Caco-2 (cell line): ENCODE measurements around the gene GLI2. TPM values are rescaled to one million over a fixed set of nuclear protein-coding genes. Genes with fewer than 3 reads are reported as not detected.

Experiments used
- BruUV-seq: library from RNA; stranded (reverse); fragments of 400-500 nt; replicated peaks from 2 replicates; lab custom pipeline; 2021; lab: Mats Ljungman, UMichigan
- CTCF ChIA-PET: fragments of 300-600 bp; sonication (Branson Sonifier 250); formaldehyde crosslinking; loops from one replicate; lab custom pipeline; 2022; ENCODE audit warnings: antibody characterized with exemption; lab: Charles Lee
- POLR2A ChIA-PET: fragments of 300-600 bp; sonication (Branson Sonifier 250); formaldehyde crosslinking; loops from one replicate; lab custom pipeline; 2022; ENCODE audit warnings: antibody characterized with exemption; lab: Charles Lee
- DNase-seq, 2 experiments: peaks; one replicate each; pipeline versions ENCODE4 v3.0.0 to v3.0.0-alpha.2; 2020 to 2022
- H3K27me3 ChIP-seq: replicated peaks from 2 replicates; pipeline ENCODE4 v1.6.0; 2011; ENCODE audit warnings: low read length; ENCODE audit not compliant: control insufficient read depth, insufficient read depth
- H3K36me3 ChIP-seq: 2 replicates; pipeline ENCODE4 v1.5.1; 2011; ENCODE audit warnings: low read length; ENCODE audit not compliant: control insufficient read depth, insufficient read depth
- H3K4me1 ChIP-seq: fragments of 250-450 bp; sonication (Bioruptor Pico); 2 replicates; pipeline ENCODE4 v1.5.1; 2020; ENCODE audit warnings: mild to moderate bottlenecking
- H3K4me3 ChIP-seq: 2 replicates; pipeline ENCODE4 v1.5.1; 2011; ENCODE audit warnings: low read depth, mild to moderate bottlenecking, control low read depth, low read length
- H3K9me3 ChIP-seq: fragments of 250-450 bp; sonication (Bioruptor Pico); 2 replicates; pipeline ENCODE4 v1.5.1; 2020; ENCODE audit warnings: mild to moderate bottlenecking, moderate library complexity
- H3K27ac Mint-ChIP-seq: one replicate; pipeline ENCODE4 v1.8.0; 2022; ENCODE audit warnings: mixed read lengths; ENCODE audit not compliant: unreplicated experiment
- H3K27me3 Mint-ChIP-seq: one replicate; pipeline ENCODE4 v1.8.0; 2022; ENCODE audit warnings: mixed read lengths; ENCODE audit not compliant: insufficient read depth, unreplicated experiment
- H3K36me3 Mint-ChIP-seq: one replicate; pipeline ENCODE4 v1.8.0; 2022; ENCODE audit warnings: mild to moderate bottlenecking, mixed read lengths; ENCODE audit not compliant: insufficient read depth, unreplicated experiment
- H3K4me1 Mint-ChIP-seq: one replicate; pipeline ENCODE4 v1.8.0; 2022; ENCODE audit warnings: low read depth, mixed read lengths; ENCODE audit not compliant: unreplicated experiment
- H3K4me3 Mint-ChIP-seq: one replicate; pipeline ENCODE4 v1.8.0; 2022; ENCODE audit warnings: mild to moderate bottlenecking, moderate library complexity, mixed read lengths; ENCODE audit not compliant: unreplicated experiment
- H3K9me3 Mint-ChIP-seq: one replicate; pipeline ENCODE4 v1.8.0; 2022; ENCODE audit warnings: mixed read lengths; ENCODE audit not compliant: unreplicated experiment
- CTCF ChIP-seq, 2 experiments: fragments of 200-600 bp in 1 of 2; IDR thresholded peaks; 1 replicate in 1 of 2; 2 replicates in 1 of 2; pipeline versions ENCODE4 v1.5.1 to v1.8.0; 2011 to 2022; ENCODE audit warnings: antibody characterized with exemption in 1 of 2, control low read depth in 1 of 2, inconsistent platforms in 1 of 2, low read depth in 1 of 2, low read length in 1 of 2, mild to moderate bottlenecking in 1 of 2, moderate library complexity in 1 of 2; ENCODE audit not compliant: insufficient read depth in 1 of 2, severe bottlenecking in 1 of 2, unreplicated experiment in 1 of 2
- intact Hi-C: fragments of 100-400 bp; cut with micrococcal nuclease; formaldehyde crosslinking; loops from one replicate; pipeline ENCODE4 v1.10.0; 2022; ENCODE audit not compliant: unreplicated experiment
- total RNA-seq: library from RNA; stranded (reverse); gene quantifications from 2 replicates; pipeline ENCODE4 v1.2.3, GENCODE V29; 2022

The GLI2 gene
- total RNA-seq, 1 experiment from 2014 or later = 0.70 TPM

GRCh38 chr2:120777787-120778186, 42.1 kb downstream of the GLI2 start:
- no peak for TF ChIP-seq CTCF (IDR thresholded peaks at IDR 0.05; ENCODE audit: insufficient read depth in 1 of 2, low read depth in 1 of 2, low read length in 1 of 2, severe bottlenecking in 1 of 2, unreplicated experiment in 1 of 2)
- H3K27me3 Mint-ChIP-seq = no peaks in the 10 kb centered on the region
- ChIA-PET CTCF (interaction anchor here (0.7 kb wide), 1 partner anchor 42 kb away, joined by 4 read pairs; the partner anchor contains the start of gene GLI2), POLR2A (no interaction called here)
- H3K4me1 ChIP-seq = no peaks in the 10 kb centered on the region; the same call in 1 of the 2 replicates
- no peak overlapping the region for H3K27ac Mint-ChIP-seq
- no peaks in the 10 kb centered on the region for H3K9me3 ChIP-seq
- no peak overlapping the region for H3K4me3 ChIP-seq
- no peaks in the 10 kb centered on the region for H3K27me3 ChIP-seq
- no peaks in the 10 kb centered on the region for H3K36me3 ChIP-seq
- H3K4me1 Mint-ChIP-seq = peaks cover 9% of the 10 kb centered on the region
- H3K4me3 Mint-ChIP-seq = no peak overlapping the region
- intact Hi-C loops = no loop called here
- BruUV-seq = no TSS peak
- no peaks in the 10 kb centered on the region for H3K9me3 Mint-ChIP-seq
- H3K36me3 Mint-ChIP-seq = no peaks in the 10 kb centered on the region
- DNase-seq = no peak

- Mint-ChIP-seq H3K27ac (no peak overlapping the region), H3K36me3 (no peaks in the 10 kb centered on the region), H3K9me3 (no peaks in the 10 kb centered on the region), H3K4me3 (no peak overlapping the region), H3K27me3 (peaks cover 2% of the 10 kb centered on the region), H3K4me1 (peaks cover 9% of the 10 kb centered on the region)
- no peak overlapping the region for H3K4me3 ChIP-seq
- intact Hi-C loops = no loop called here
- TF ChIP-seq CTCF (IDR thresholded peaks at IDR 0.05; ENCODE audit: insufficient read depth in 1 of 2, low read depth in 1 of 2, low read length in 1 of 2, severe bottlenecking in 1 of 2, unreplicated experiment in 1 of 2) = no peak
- CTCF ChIA-PET = interaction anchor here (0.7 kb wide), 1 partner anchor 42 kb away, joined by 4 read pairs; the partner anchor contains the start of gene GLI2
- POLR2A ChIA-PET = no interaction called here
- H3K4me1 ChIP-seq = no peaks in the 10 kb centered on the region; the same call in 1 of the 2 replicates
- no peaks in the 10 kb centered on the region for H3K36me3 ChIP-seq
- no peak for DNase-seq
- H3K9me3 ChIP-seq = no peaks in the 10 kb centered on the region
- no peaks in the 10 kb centered on the region for H3K27me3 ChIP-seq
- no TSS peak for BruUV-seq
These were observed 42.6 kb downstream of the GLI2 start for GRCh38 chr2:120778244-120778643.

- intact Hi-C loops = loop anchor here (10.0 kb wide), 1 partner anchor 85 kb away; no protein-coding TSS in a partner anchor
- no peaks in the 10 kb centered on the region for H3K36me3 Mint-ChIP-seq
- no peaks in the 10 kb centered on the region for H3K9me3 ChIP-seq
- no peaks in the 10 kb centered on the region for H3K27me3 ChIP-seq
- peaks cover 9% of the 10 kb centered on the region for H3K4me1 Mint-ChIP-seq
- no peaks in the 10 kb centered on the region for H3K9me3 Mint-ChIP-seq
- H3K4me3 Mint-ChIP-seq = no peak overlapping the region
- no peak for TF ChIP-seq CTCF (IDR thresholded peaks at IDR 0.05; ENCODE audit: insufficient read depth in 1 of 2, low read depth in 1 of 2, low read length in 1 of 2, severe bottlenecking in 1 of 2, unreplicated experiment in 1 of 2)
- ChIA-PET POLR2A (no interaction called here), CTCF (interaction anchor here (1.0 to 1.2 kb wide), 2 partner anchors 44 to 84 kb away, joined by 4 read pairs; no protein-coding TSS in a partner anchor)
- H3K4me3 ChIP-seq = no peak overlapping the region
- no peaks in the 10 kb centered on the region; the same call in 1 of the 2 replicates for H3K4me1 ChIP-seq
- H3K27ac Mint-ChIP-seq = no peak overlapping the region
- DNase-seq = peak in 1 of 2 experiments; percentile 24
- peaks cover 4% of the 10 kb centered on the region for H3K27me3 Mint-ChIP-seq
- no TSS peak for BruUV-seq
- H3K36me3 ChIP-seq = no peaks in the 10 kb centered on the region
These were observed 44.2 kb downstream of the GLI2 start for GRCh38 chr2:120779781-120780283.
